Fibroblast of lung (primary cell): ENCODE measurements around the gene SLC22A23. TPM values are rescaled to one million over a fixed set of nuclear protein-coding genes. Genes with fewer than 3 reads are reported as not detected.
A peak's percentile ranks its signal among the peaks of the same experiment; 100 is the strongest.

ENCODE experiments used
- DNase-seq, 2 donors: peaks; one replicate each; pipeline versions ENCODE4 v3.0.0 to v3.0.0-alpha.2; 2010; ENCODE audit warnings: low read depth in 2 of 2
- H2AFZ ChIP-seq: 2 replicates; pipeline ENCODE4 v1.5.1; 2012; ENCODE audit warnings: low read length, control low read depth, inconsistent platforms
- H3K27ac ChIP-seq: 2 replicates; pipeline ENCODE4 v1.5.1; 2011; ENCODE audit warnings: low read length, control low read depth; ENCODE audit not compliant: insufficient read depth
- H3K27me3 ChIP-seq: 2 replicates; pipeline ENCODE4 v1.5.1; 2011; ENCODE audit warnings: mild to moderate bottlenecking, low read length; ENCODE audit not compliant: control insufficient read depth, insufficient read depth
- H3K36me3 ChIP-seq: 2 replicates; pipeline ENCODE4 v1.5.1; 2011; ENCODE audit warnings: low read length; ENCODE audit not compliant: control insufficient read depth, insufficient read depth
- H3K4me1 ChIP-seq: 2 replicates; pipeline ENCODE4 v1.5.1; 2011; ENCODE audit warnings: low read length; ENCODE audit not compliant: control insufficient read depth, insufficient read depth; ENCODE audit errors: extremely low read depth
- H3K4me2 ChIP-seq: 2 replicates; pipeline ENCODE4 v1.5.1; 2011; ENCODE audit warnings: low read length, control low read depth; ENCODE audit not compliant: insufficient read depth; ENCODE audit errors: extremely low read depth
- H3K4me3 ChIP-seq, 4 experiments: fragments of 200-600 bp in 1 of 4; sonication (generic) in 1 of 4; replicated peaks in 1 of 4; 2 replicates each; pipeline ENCODE4 v1.5.1; 2011 to 2016; ENCODE audit warnings: low read length in 4 of 4, low read depth in 3 of 4, mild to moderate bottlenecking in 3 of 4, control low read depth in 2 of 4, inconsistent platforms in 1 of 4, mixed read lengths in 1 of 4; ENCODE audit not compliant: insufficient read depth in 1 of 4; ENCODE audit errors: control extremely low read depth in 1 of 4
- H3K79me2 ChIP-seq: 2 replicates; pipeline ENCODE4 v1.5.1; 2012; ENCODE audit warnings: mild to moderate bottlenecking, low read length, inconsistent platforms; ENCODE audit not compliant: control insufficient read depth, insufficient read depth
- H3K9ac ChIP-seq: 2 replicates; pipeline ENCODE4 v1.5.1; 2011; ENCODE audit warnings: mild to moderate bottlenecking, low read length, control low read depth; ENCODE audit not compliant: insufficient read depth
- H3K9me3 ChIP-seq: 2 replicates; pipeline ENCODE4 v1.5.1; 2012; ENCODE audit warnings: low read depth, low read length; ENCODE audit not compliant: control insufficient read depth, insufficient read depth
- H4K20me1 ChIP-seq: 2 replicates; pipeline ENCODE4 v1.5.1; 2011; ENCODE audit warnings: low read length; ENCODE audit not compliant: control insufficient read depth, insufficient read depth; ENCODE audit errors: extremely low read depth
- CTCF ChIP-seq, 2 donors: IDR thresholded peaks in 1 of 2; conservative IDR thresholded peaks in 1 of 2; 1 replicate in 1 of 2; 2 replicates in 1 of 2; pipeline ENCODE4 v1.5.1; 2011 to 2012; ENCODE audit warnings: low read length in 2 of 2, control low read depth in 1 of 2, inconsistent platforms in 1 of 2, low read depth in 1 of 2, mild to moderate bottlenecking in 1 of 2
- EZH2 ChIP-seq: IDR thresholded peaks from 2 replicates; pipeline ENCODE4 v1.5.1; 2012; ENCODE audit warnings: low read length, control low read depth, mild to moderate bottlenecking; ENCODE audit errors: missing control alignments
- polyA plus RNA-seq, 2 donors: library from polyadenylated mRNA; depleted of rRNA in 1 of 2; stranded (reverse) in 1 of 2; unstranded in 1 of 2; fragments of >200 nt; gene quantifications; 2 replicates each; pipeline ENCODE4 v1.2.1, GENCODE V29; 2011 to 2012; ENCODE audit warnings: missing spikeins in 1 of 2
- total RNA-seq: library from RNA; depleted of rRNA; stranded (reverse); fragments of >200 nt; gene quantifications from 2 replicates; pipeline ENCODE4 v1.2.1, GENCODE V29; 2014

The SLC22A23 gene
- total and polyA plus RNA-seq, 2 donors (not counting 1 experiment from before 2014, with no cell fraction given) = 0.37 to 3.0 TPM

DNA sequence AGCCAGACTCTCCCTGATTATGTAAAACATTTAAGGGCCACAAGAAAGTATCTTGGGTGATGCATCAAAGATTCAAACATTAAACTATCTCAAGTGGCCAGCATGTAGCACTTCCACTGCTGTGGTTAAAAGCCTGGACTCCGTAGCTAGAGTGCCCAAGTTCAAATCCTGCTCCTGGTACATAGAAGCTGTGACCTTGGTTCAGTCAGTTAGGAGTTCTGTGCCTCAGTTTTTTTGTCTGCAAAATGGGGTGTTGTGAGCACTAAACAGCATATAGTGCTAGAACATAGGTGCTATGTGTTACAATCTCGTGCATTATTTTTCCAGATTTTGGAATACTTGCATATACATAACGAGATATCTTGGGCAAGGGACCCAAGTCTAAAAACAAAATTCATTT, 129.4 kb downstream of the SLC22A23 start:
- no peak overlapping the region for H3K9ac ChIP-seq
- H3K4me1 ChIP-seq = no peaks in the 10 kb centered on the region
- H2AFZ ChIP-seq = no peak overlapping the region
- TF ChIP-seq CTCF (conservative IDR thresholded peaks at IDR 0.05 in 1 of 2, IDR thresholded peaks at IDR 0.05 in 1 of 2; ENCODE audit: low read depth in 1 of 2, low read length in 2 of 2) (no peak), EZH2 (no peak)
- H4K20me1 ChIP-seq = no peaks in the 10 kb centered on the region
- H3K4me3 ChIP-seq = no peak overlapping the region
- H3K36me3 ChIP-seq = no peaks in the 10 kb centered on the region
- no peaks in the 10 kb centered on the region for H3K79me2 ChIP-seq
- H3K27me3 ChIP-seq = no peaks in the 10 kb centered on the region
- no peak overlapping the region for H3K27ac ChIP-seq
- H3K9me3 ChIP-seq = no peaks in the 10 kb centered on the region
- DNase-seq = no peak
- no peak overlapping the region for H3K4me2 ChIP-seq

DNA sequence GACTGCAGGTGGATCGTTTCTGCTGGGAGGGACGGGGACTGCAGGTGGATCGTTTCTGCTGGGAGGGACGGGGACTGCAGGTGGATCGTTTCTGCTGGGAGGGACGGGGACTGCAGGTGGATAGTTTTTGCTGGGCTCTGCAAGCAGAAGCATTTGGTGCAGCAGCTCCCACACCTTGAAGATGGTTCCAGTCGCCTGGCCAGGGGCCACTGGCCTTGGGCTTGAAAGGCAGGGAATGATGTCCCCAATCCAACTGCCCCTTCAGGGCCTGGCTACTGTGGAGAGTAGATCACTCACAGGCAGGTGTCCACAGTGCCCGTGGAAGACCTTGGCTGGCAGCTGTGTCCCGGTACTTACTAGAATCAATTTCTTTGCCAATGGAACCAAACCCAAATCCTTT, 129.9 kb downstream of the SLC22A23 start:
- Histone ChIP-seq H3K27me3 (no peaks in the 10 kb centered on the region), H3K9ac (no peak overlapping the region), H3K27ac (no peak overlapping the region), H3K4me2 (no peak overlapping the region), H3K9me3 (no peaks in the 10 kb centered on the region), H2AFZ (no peak overlapping the region), H3K4me1 (no peaks in the 10 kb centered on the region), H3K36me3 (no peaks in the 10 kb centered on the region), H3K4me3 (no peak overlapping the region), H4K20me1 (no peaks in the 10 kb centered on the region), H3K79me2 (no peaks in the 10 kb centered on the region)
- DNase-seq = no peak
- no peak for TF ChIP-seq CTCF (conservative IDR thresholded peaks at IDR 0.05 in 1 of 2, IDR thresholded peaks at IDR 0.05 in 1 of 2; ENCODE audit: low read depth in 1 of 2, low read length in 2 of 2)
- TF ChIP-seq EZH2 = no peak

GRCh38 chr6:3326184-3326971, 130.5 kb downstream of the SLC22A23 start:
- TF ChIP-seq CTCF (conservative IDR thresholded peaks at IDR 0.05 in 1 of 2, IDR thresholded peaks at IDR 0.05 in 1 of 2; ENCODE audit: low read depth in 1 of 2, low read length in 2 of 2) = no peak
- no peak for TF ChIP-seq EZH2
- H3K4me2 ChIP-seq = no peak overlapping the region
- DNase-seq = peak in 1 of 2 donors; percentile 74
- no peaks in the 10 kb centered on the region for H3K27me3 ChIP-seq
- H3K27ac ChIP-seq = no peak overlapping the region
- no peak overlapping the region for H2AFZ ChIP-seq
- H3K9ac ChIP-seq = no peak overlapping the region
- no peaks in the 10 kb centered on the region for H3K36me3 ChIP-seq
- H3K79me2 ChIP-seq = no peaks in the 10 kb centered on the region
- H3K4me3 ChIP-seq = no peak overlapping the region
- H4K20me1 ChIP-seq = no peaks in the 10 kb centered on the region
- H3K9me3 ChIP-seq = no peaks in the 10 kb centered on the region
- no peaks in the 10 kb centered on the region for H3K4me1 ChIP-seq
